HG03571 (cell line): ENCODE results near the gene PCCA.
"Not testable (repeated sequence)": the region's sequence is repeated elsewhere in the genome, so short reads cannot be mapped to it uniquely, and the experiment has no call there.

Experiments
- ATAC-seq: cut with Tn5 transposase; IDR thresholded peaks from one replicate; pipeline ENCODE4 v1.9.1; 2021; ENCODE audit not compliant: unreplicated experiment

PCCA gene

GRCh38 chr13:100139817-100140216 is 50.9 kb downstream of the PCCA start:
- ATAC-seq: no peak

- ATAC-seq: no peak
These were observed 51.5 kb downstream of the PCCA start for GRCh38 chr13:100140441-100140840.

- ATAC-seq: not testable (repeated sequence)
These were observed 52.6 kb downstream of the PCCA start for GRCh38 chr13:100141461-100141961.

GRCh38 chr13:100146534-100146933 is 57.6 kb downstream of the PCCA start:
- ATAC-seq: no peak

GRCh38 chr13:100147825-100148224 is 58.9 kb downstream of the PCCA start:
- ATAC-seq: no peak

- no peak for ATAC-seq
These were observed 59.5 kb downstream of the PCCA start for GRCh38 chr13:100148422-100148821.

GRCh38 chr13:100149389-100149788 is 60.5 kb downstream of the PCCA start:
- no peak for ATAC-seq

GRCh38 chr13:100150711-100151110 is 61.8 kb downstream of the PCCA start:
- ATAC-seq: not testable (repeated sequence)

GRCh38 chr13:100154842-100155416 is 66.0 kb downstream of the PCCA start:
- no peak for ATAC-seq

- ATAC-seq: no peak
These were observed 67.9 kb downstream of the PCCA start for GRCh38 chr13:100156788-100157187.

- ATAC-seq: no peak
These were observed 69.7 kb downstream of the PCCA start for GRCh38 chr13:100158569-100158968.

- no peak for ATAC-seq
These were observed 70.7 kb downstream of the PCCA start for GRCh38 chr13:100159584-100159983.

GRCh38 chr13:100160450-100160849 is 71.6 kb downstream of the PCCA start:
- ATAC-seq: no peak

GRCh38 chr13:100163375-100163774 is 74.5 kb downstream of the PCCA start:
- no peak for ATAC-seq

GRCh38 chr13:100173203-100173602 is 84.3 kb downstream of the PCCA start:
- no peak for ATAC-seq

GRCh38 chr13:100174455-100174854 is 85.6 kb downstream of the PCCA start:
- ATAC-seq: not testable (repeated sequence)

GRCh38 chr13:100175078-100175802 is 86.3 kb downstream of the PCCA start:
- ATAC-seq: no peak

- no peak for ATAC-seq
These were observed 86.9 kb downstream of the PCCA start for GRCh38 chr13:100175803-100176182.

- ATAC-seq: no peak
These were observed 88.0 kb downstream of the PCCA start for GRCh38 chr13:100176801-100177400.

- no peak for ATAC-seq
These were observed 89.4 kb downstream of the PCCA start for GRCh38 chr13:100178309-100178708.

GRCh38 chr13:100179276-100179675 is 90.4 kb downstream of the PCCA start:
- ATAC-seq: no peak

GRCh38 chr13:100182900-100183490 is 94.1 kb downstream of the PCCA start:
- no peak for ATAC-seq
